CD4-positive, alpha-beta T cell (primary cell): ENCODE measurements around the gene MGA. TPM values are rescaled to one million over a fixed set of nuclear protein-coding genes. Genes with fewer than 3 reads are reported as not detected.
A peak's percentile ranks its signal among the peaks of the same experiment; 100 is the strongest.

Source experiments
- ATAC-seq: fragments of 200-7000 bp; cut with Tn5 transposase; one replicate; pipeline ENCODE4 v1.10.0; 2022; ENCODE audit warnings: mild to moderate bottlenecking; ENCODE audit not compliant: poor library complexity
- CTCF ChIA-PET: fragments of 350-600 bp; sonication (Branson Sonifier 250); formaldehyde crosslinking; loops from one replicate; lab custom pipeline; 2021; ENCODE audit warnings: antibody characterized with exemption, inconsistent platforms; lab: Charles Lee
- POLR2A ChIA-PET: fragments of 350-600 bp; sonication (Branson Sonifier 250); formaldehyde crosslinking; loops from one replicate; lab custom pipeline; 2021; ENCODE audit warnings: antibody characterized with exemption, inconsistent platforms; lab: Charles Lee
- DNase-seq, 14 experiments: peaks; one replicate each; pipeline ENCODE4 v3.0.0-alpha.2; 2013 to 2020; ENCODE audit warnings: mixed read lengths in 2 of 14
- H3K27ac ChIP-seq, 2 donors: one replicate each; pipeline versions ENCODE4 v1.5.1 to v1.7.0; 2013; ENCODE audit warnings: low read length in 2 of 2, low read depth in 1 of 2, mild to moderate bottlenecking in 1 of 2
- H3K27me3 ChIP-seq, 2 experiments: 1 replicate in 1 of 2; 2 replicates in 1 of 2; pipeline versions ENCODE4 v1.6.1 to v1.7.0; 2013; ENCODE audit warnings: low read length in 2 of 2, control low read depth in 1 of 2, mild to moderate bottlenecking in 1 of 2, moderate library complexity in 1 of 2; ENCODE audit not compliant: insufficient read depth in 2 of 2, control insufficient read depth in 1 of 2
- H3K36me3 ChIP-seq: one replicate; pipeline ENCODE4 v1.6.1; 2013; ENCODE audit warnings: low read length, control low read depth; ENCODE audit not compliant: insufficient read depth
- H3K4me1 ChIP-seq: one replicate; pipeline ENCODE4 v1.6.1; 2013; ENCODE audit warnings: low read length, control low read depth; ENCODE audit not compliant: insufficient read depth
- H3K4me3 ChIP-seq: one replicate; pipeline ENCODE4 v1.5.1; 2013; ENCODE audit warnings: mild to moderate bottlenecking, low read length, moderate library complexity
- H3K9me3 ChIP-seq, 2 experiments: 1 replicate in 1 of 2; 2 replicates in 1 of 2; pipeline versions ENCODE4 v1.6.1 to v1.7.0; 2013; ENCODE audit warnings: low read length in 2 of 2, mild to moderate bottlenecking in 2 of 2, control low read depth in 1 of 2, moderate library complexity in 1 of 2; ENCODE audit not compliant: control insufficient read depth in 1 of 2, insufficient read depth in 1 of 2
- H3K27ac Mint-ChIP-seq: one replicate; pipeline ENCODE4 v1.8.0; 2020; ENCODE audit warnings: mixed read lengths
- H3K27me3 Mint-ChIP-seq: one replicate; pipeline ENCODE4 v1.8.0; 2021; ENCODE audit warnings: mixed read lengths
- H3K36me3 Mint-ChIP-seq: one replicate; pipeline ENCODE4 v1.8.0; 2021; ENCODE audit warnings: low read depth, mixed read lengths
- H3K4me1 Mint-ChIP-seq: one replicate; pipeline ENCODE4 v1.8.0; 2021; ENCODE audit warnings: low read depth, mixed read lengths
- H3K4me3 Mint-ChIP-seq: one replicate; pipeline ENCODE4 v1.8.0; 2020; ENCODE audit warnings: mild to moderate bottlenecking, mixed read lengths
- H3K9me3 Mint-ChIP-seq: one replicate; pipeline ENCODE4 v1.8.0; 2020; ENCODE audit warnings: mixed read lengths
- intact Hi-C, 2 experiments: fragments of 100-400 bp; cut with DNase I in 1 of 2; cut with micrococcal nuclease in 1 of 2; formaldehyde crosslinking; loops; one replicate each; pipeline versions ENCODE4 v1.15.1 to v1.9.0; 2023 to 2025; cut with DNase I, micrococcal nuclease
- total RNA-seq, 174 experiments: library from RNA in 2 of 174; stranded (reverse) in 2 of 174; gene quantifications; one replicate each; pipeline ENCODE4 v1.2.3 and lab custom pipeline; 2021 to 2026
- TF ChIP-seq, protein P1 (sequence below): fragments of 200-600 bp; IDR thresholded peaks from one replicate; pipeline ENCODE4 v1.8.0; 2022; ENCODE audit warnings: antibody characterized with exemption, mild to moderate bottlenecking

The MGA gene
- total RNA-seq, 2 experiments from 2014 or later: 31.0 to 33.9 TPM

DNA sequence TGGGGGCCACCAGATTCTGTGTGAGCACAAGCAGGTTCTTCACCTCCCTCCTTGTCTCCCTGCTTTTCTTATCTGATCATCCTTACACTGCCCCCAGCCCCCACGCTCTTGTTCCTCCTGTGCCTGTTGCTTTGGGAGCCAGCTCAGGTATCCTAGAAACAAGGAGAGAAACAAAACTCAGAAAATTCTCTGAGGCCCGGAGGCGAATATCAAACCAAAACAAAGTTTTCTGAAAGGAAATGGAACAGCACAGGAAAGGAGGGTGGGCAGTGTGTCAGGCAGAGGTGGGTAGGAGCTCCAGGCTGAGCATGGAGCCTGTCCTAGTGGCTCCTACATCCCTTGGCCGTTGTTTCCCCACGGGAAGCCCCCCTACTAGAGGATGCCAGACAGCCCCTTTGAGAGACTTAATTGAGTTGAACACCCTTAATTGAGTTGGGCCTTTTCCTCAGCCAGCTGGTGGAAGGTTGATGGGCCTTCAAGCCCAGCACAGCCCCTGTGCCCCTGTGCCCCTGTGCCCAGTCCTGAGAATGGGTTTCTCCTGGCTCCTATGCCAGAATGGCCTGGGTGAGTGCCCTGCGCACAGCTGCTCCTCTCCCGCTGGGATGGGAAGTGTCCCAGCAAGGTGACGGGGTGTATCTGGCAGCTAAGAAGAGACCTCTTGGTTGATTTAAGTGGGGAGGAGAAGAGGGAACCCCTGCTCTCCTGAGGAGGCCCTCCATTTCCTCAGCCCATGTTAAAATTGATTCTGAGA, 144.9 kb downstream of the MGA start:
- Histone ChIP-seq H3K9me3 (no peaks in the 10 kb centered on the region), H3K4me3 (no peak overlapping the region), H3K4me1 (peaks cover 10% of the 10 kb centered on the region), H3K27ac (no peak overlapping the region), H3K27me3 (no peaks in the 10 kb centered on the region), H3K36me3 (peaks cover 11% of the 10 kb centered on the region)
- ATAC-seq (no peak), DNase-seq (no peak)
- no peaks in the 10 kb centered on the region for H3K9me3 Mint-ChIP-seq
- H3K36me3 Mint-ChIP-seq: peaks cover 22% of the 10 kb centered on the region
- H3K4me1 Mint-ChIP-seq: peaks cover 10% of the 10 kb centered on the region
- no peaks in the 10 kb centered on the region for H3K27me3 Mint-ChIP-seq
- peak overlapping the region; percentile 71 for H3K27ac Mint-ChIP-seq
- intact Hi-C loops: no loop called here
- ChIA-PET CTCF (interaction anchor here (1.8 kb wide), 1 partner anchor 31 kb away, joined by 4 read pairs; the partner anchor contains the start of gene MAPKBP1), POLR2A (no interaction called here)
- TF ChIP-seq, protein P1, sequence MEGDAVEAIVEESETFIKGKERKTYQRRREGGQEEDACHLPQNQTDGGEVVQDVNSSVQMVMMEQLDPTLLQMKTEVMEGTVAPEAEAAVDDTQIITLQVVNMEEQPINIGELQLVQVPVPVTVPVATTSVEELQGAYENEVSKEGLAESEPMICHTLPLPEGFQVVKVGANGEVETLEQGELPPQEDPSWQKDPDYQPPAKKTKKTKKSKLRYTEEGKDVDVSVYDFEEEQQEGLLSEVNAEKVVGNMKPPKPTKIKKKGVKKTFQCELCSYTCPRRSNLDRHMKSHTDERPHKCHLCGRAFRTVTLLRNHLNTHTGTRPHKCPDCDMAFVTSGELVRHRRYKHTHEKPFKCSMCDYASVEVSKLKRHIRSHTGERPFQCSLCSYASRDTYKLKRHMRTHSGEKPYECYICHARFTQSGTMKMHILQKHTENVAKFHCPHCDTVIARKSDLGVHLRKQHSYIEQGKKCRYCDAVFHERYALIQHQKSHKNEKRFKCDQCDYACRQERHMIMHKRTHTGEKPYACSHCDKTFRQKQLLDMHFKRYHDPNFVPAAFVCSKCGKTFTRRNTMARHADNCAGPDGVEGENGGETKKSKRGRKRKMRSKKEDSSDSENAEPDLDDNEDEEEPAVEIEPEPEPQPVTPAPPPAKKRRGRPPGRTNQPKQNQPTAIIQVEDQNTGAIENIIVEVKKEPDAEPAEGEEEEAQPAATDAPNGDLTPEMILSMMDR: no peak
- no peak overlapping the region for H3K4me3 Mint-ChIP-seq

DNA sequence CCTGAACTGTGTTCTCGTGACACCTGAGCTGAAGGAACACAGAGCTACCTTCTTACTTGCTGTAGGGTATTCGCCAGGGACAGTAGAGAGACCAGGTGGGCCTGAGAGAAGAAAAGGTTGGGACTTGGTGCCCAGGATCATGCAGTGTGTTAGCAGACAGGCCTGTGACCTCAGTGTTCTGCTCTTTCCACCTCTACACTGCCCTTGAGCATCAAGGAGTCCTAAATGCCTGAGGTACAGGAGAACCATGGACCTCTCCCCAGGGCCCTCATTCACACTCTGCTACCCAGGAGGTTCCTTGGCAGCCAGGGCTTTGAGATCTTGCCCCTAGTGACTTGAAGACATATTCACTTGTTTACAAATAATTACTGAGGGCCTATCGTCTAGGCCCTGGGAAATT, 145.5 kb downstream of the MGA start:
- Mint-ChIP-seq H3K27me3 (no peaks in the 10 kb centered on the region), H3K36me3 (peaks cover 17% of the 10 kb centered on the region), H3K9me3 (no peaks in the 10 kb centered on the region), H3K4me1 (peaks cover 10% of the 10 kb centered on the region), H3K27ac (no peak overlapping the region), H3K4me3 (no peak overlapping the region)
- no peak for ATAC-seq
- Histone ChIP-seq H3K9me3 (no peaks in the 10 kb centered on the region), H3K27me3 (no peaks in the 10 kb centered on the region), H3K4me3 (no peak overlapping the region), H3K4me1 (peaks cover 12% of the 10 kb centered on the region), H3K36me3 (peaks cover 9% of the 10 kb centered on the region), H3K27ac (no peak overlapping the region)
- TF ChIP-seq, protein P1: no peak
- no peak for DNase-seq
- ChIA-PET POLR2A (no interaction called here), CTCF (interaction anchor here (1.8 kb wide), 1 partner anchor 31 kb away, joined by 4 read pairs; the partner anchor contains the start of gene MAPKBP1)
- intact Hi-C loops: no loop called here

DNA sequence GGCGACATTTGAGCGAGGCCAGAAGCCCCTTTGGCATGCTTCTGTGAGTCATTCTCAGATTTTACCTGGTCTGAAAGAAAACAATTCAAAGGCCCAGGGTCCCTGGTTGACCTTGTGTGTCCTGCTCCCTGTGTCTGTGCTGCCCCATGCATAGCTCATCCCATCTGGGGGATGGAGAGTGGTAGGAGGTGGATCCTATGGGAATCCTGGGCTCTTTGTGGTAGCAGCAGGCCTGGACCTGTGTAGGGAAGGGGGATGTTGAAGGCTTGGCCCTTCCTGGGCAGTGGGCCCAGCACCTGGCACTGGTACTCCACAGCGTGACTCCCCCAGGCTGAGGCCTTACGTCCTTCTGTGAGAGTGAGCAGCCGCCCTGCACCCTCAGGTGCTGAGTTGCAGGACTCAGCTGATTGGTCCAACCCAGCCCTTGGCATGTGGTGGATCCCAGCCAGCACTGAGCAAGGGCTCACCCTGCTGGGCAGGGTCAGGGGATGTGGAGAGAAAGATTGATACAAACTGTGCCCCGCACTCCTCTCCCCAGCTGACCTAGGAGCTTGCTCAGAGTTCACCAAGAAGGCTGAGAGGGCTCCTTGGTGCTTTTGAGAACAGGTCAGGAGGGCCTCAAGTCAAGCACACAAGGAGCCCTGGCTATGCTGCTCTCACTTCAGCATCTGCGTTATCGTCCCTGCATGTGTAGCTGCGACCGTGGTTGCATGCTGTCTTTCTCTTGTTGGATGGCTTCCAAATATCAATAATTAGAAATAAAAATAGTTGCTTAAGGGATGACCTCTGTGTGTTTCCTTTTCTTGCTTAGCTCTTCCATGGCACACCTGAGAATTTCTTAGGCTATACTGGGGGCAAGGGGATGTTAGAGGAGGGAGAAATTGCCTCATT, 146.3 kb downstream of the MGA start:
- CTCF ChIA-PET: no interaction called here
- POLR2A ChIA-PET: no interaction called here
- H3K4me3 ChIP-seq: no peak overlapping the region
- H3K27ac ChIP-seq: no peak overlapping the region
- Mint-ChIP-seq H3K27me3 (no peaks in the 10 kb centered on the region), H3K9me3 (no peaks in the 10 kb centered on the region), H3K36me3 (peaks cover 14% of the 10 kb centered on the region), H3K4me1 (peaks cover 19% of the 10 kb centered on the region), H3K27ac (no peak overlapping the region), H3K4me3 (no peak overlapping the region)
- H3K4me1 ChIP-seq: peaks cover 20% of the 10 kb centered on the region
- no peak for ATAC-seq
- H3K27me3 ChIP-seq: no peaks in the 10 kb centered on the region
- H3K9me3 ChIP-seq: no peaks in the 10 kb centered on the region
- peaks cover 9% of the 10 kb centered on the region for H3K36me3 ChIP-seq
- no peak for DNase-seq
- intact Hi-C loops: no loop called here
- TF ChIP-seq, protein P1: no peak
